ENCODE measurements around the gene ARF1.

Gene ARF1

GRCh38 chr1:228071839-228072657, 10.5 kb upstream of the ARF1 start:
- DNase-seq (ENCODE audit: low read depth in 2 of 2) = no peak

- DNase-seq (ENCODE audit: low read depth in 2 of 2) = no peak
These were observed 9.9 kb upstream of the ARF1 start for GRCh38 chr1:228072658-228073043.

- DNase-seq (ENCODE audit: low read depth in 2 of 2) = no peak
These were observed 9.2 kb upstream of the ARF1 start for GRCh38 chr1:228073061-228073856.

- no peak for DNase-seq (ENCODE audit: low read depth in 2 of 2)
These were observed 8.5 kb upstream of the ARF1 start for GRCh38 chr1:228073857-228074545.

- DNase-seq (ENCODE audit: low read depth in 2 of 2) = no peak
These were observed 7.4 kb upstream of the ARF1 start for GRCh38 chr1:228074954-228075730.

GRCh38 chr1:228075801-228076271, 6.7 kb upstream of the ARF1 start:
- DNase-seq (ENCODE audit: low read depth in 2 of 2) = no peak

- no peak for DNase-seq (ENCODE audit: low read depth in 2 of 2)
These were observed 5.6 kb upstream of the ARF1 start for GRCh38 chr1:228076796-228077430.

- DNase-seq (ENCODE audit: low read depth in 2 of 2) = no peak
These were observed 4.8 kb upstream of the ARF1 start for GRCh38 chr1:228077565-228078330.

GRCh38 chr1:228079013-228079412, 3.5 kb upstream of the ARF1 start:
- DNase-seq (ENCODE audit: low read depth in 2 of 2) = no peak

- DNase-seq (ENCODE audit: low read depth in 2 of 2) = no peak
These were observed 2.8 kb upstream of the ARF1 start for GRCh38 chr1:228079601-228080263.

- DNase-seq (ENCODE audit: low read depth in 2 of 2) = no peak
These were observed 1.4 kb upstream of the ARF1 start for GRCh38 chr1:228081144-228081543.

GRCh38 chr1:228081578-228082213, 812 bp upstream of the ARF1 start:
- DNase-seq (ENCODE audit: low read depth in 2 of 2) = peak; percentile 19 to 22

- DNase-seq (ENCODE audit: low read depth in 2 of 2) = peak in 1 of 2 donors; percentile 13
These were observed 686 bp downstream of the ARF1 start for GRCh38 chr1:228082918-228083870.

- no peak for DNase-seq (ENCODE audit: low read depth in 2 of 2)
These were observed 1.4 kb downstream of the ARF1 start for GRCh38 chr1:228083871-228084278.

- DNase-seq (ENCODE audit: low read depth in 2 of 2) = no peak
These were observed 1.8 kb downstream of the ARF1 start for GRCh38 chr1:228084325-228084724.

GRCh38 chr1:228084797-228085196, 2.3 kb downstream of the ARF1 start:
- no peak for DNase-seq (ENCODE audit: low read depth in 2 of 2)

GRCh38 chr1:228085287-228085951, 2.9 kb downstream of the ARF1 start:
- no peak for DNase-seq (ENCODE audit: low read depth in 2 of 2)
